Esophagus squamous epithelium (tissue), 4 donors: Measurements from ENCODE around the gene C5orf15.

ENCODE experiments used
- CTCF ChIP-seq, 6 experiments: fragments of 450-650 bp in 4 of 6; fragments of 200-600 bp in 2 of 6; sonication (generic) in 2 of 6; IDR thresholded peaks; one replicate each; pipeline ENCODE4 v1.5.1; 2016 to 2019; ENCODE audit warnings: antibody characterized with exemption in 6 of 6, mild to moderate bottlenecking in 4 of 6, moderate library complexity in 4 of 6
- POLR2A ChIP-seq, 4 donors: fragments of 450-650 bp; IDR thresholded peaks; one replicate each; pipeline ENCODE4 v1.6.1; 2017; ENCODE audit warnings: antibody characterized with exemption in 4 of 4, mild to moderate bottlenecking in 4 of 4, moderate library complexity in 3 of 4

DNA sequence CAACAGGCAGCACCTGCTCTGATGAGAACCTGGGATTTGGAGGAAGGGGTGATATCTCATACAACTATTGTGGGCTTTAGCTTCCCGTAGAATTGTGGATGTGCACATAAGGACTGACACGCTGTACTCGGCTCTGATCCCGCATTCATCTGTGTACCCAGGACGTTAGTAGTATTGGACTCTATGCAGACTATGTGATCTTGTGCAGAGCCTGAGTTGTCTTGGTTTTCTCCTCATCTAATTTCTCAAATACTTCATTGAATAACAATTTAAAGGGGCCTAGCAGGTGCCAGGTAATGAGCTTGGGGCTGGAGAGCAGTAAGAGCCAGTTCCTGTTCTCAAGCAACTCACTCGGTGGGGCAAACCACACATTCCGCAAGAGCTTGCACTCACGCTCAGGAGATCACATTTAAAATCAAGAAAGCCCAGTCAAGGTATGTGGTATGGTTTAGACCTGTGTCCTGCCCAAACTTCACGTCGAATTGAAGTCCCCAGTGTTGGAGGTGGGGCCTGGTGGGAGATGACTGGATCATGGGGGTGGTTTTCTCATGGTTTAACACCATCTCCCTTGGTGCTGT lies 14.8 kb downstream of the C5orf15 start:
- TF ChIP-seq POLR2A (IDR thresholded peaks at IDR 0.05) (no peak), CTCF (IDR thresholded peaks at IDR 0.05) (no peak)
